NCI-H748 treated with DMSO at 0.1 percent for 48 hours (cell line): ENCODE data around the gene CFAP74.
"Not testable (repeated sequence)": the region's sequence is repeated elsewhere in the genome, so short reads cannot be mapped to it uniquely, and the experiment has no call there.

ENCODE experiments used
- DNase-seq: peaks from one replicate; lab custom pipeline; 2025; lab: John Stamatoyannopoulos, UW

CFAP74 gene

DNA sequence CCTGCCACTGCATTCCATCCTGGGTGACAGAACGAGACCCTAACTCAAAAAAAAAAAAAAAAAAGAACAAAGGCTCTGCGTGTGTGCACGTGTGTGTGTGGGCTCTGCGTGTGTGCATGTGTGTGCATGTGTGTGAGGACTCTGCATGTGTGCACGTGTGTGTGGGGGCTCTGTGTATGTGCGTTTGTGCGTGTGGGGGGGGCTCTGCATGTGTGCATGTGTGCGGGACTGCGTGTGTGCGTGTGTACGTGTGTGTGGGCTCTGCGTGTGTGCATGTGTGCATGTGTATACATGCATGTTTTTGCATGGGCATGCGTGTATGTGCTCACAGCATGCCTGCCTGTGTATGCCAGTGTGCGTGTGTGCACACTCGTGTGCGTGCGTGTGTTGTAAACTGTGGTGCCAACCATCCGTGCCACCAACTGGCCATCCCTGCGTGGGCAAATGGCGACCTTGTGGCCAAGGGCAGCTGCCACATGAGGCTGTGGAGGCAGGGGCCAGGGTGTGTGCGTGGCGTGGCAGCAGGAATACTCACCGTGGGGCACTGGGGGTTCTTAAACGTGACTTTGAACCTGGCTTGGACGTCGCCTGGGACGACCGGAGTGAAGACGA is 57.7 kb downstream of the CFAP74 start:
- no peak for DNase-seq

DNA sequence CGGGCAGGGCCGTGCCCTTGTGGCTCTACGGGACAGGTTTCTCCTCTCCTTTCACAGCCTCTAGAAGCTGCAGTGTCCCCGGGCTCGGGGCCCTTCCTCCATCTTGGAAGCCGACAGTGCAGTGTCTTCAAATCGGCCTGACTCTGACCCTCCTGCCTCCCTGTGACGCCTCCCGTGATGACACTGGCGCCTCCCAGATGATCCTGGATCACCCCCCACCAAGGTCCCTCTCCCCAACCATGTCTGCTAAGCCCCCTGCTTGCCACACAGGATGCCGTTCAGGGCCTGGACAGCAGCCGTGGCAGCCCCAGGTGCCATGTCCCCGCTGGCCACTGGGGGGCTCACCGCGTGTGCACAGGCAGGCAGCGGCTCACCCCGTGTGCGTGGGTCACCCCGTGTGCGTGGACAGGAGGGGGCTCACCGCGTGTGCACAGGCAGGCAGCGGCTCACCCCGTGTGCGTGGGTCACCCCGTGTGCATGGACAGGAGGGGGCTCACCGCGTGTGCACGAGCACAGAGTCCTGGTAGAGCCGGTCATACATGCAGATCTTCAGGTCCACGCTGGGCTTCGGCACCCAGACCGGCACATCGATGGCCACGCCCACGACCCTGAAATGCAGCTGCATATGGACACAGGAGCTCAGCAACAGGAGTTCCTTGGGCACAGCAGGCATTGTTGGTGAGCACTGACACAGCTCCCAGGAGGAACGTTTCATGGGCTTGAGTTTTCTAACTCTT is 59.6 kb downstream of the CFAP74 start:
- DNase-seq = peak; percentile 34

DNA sequence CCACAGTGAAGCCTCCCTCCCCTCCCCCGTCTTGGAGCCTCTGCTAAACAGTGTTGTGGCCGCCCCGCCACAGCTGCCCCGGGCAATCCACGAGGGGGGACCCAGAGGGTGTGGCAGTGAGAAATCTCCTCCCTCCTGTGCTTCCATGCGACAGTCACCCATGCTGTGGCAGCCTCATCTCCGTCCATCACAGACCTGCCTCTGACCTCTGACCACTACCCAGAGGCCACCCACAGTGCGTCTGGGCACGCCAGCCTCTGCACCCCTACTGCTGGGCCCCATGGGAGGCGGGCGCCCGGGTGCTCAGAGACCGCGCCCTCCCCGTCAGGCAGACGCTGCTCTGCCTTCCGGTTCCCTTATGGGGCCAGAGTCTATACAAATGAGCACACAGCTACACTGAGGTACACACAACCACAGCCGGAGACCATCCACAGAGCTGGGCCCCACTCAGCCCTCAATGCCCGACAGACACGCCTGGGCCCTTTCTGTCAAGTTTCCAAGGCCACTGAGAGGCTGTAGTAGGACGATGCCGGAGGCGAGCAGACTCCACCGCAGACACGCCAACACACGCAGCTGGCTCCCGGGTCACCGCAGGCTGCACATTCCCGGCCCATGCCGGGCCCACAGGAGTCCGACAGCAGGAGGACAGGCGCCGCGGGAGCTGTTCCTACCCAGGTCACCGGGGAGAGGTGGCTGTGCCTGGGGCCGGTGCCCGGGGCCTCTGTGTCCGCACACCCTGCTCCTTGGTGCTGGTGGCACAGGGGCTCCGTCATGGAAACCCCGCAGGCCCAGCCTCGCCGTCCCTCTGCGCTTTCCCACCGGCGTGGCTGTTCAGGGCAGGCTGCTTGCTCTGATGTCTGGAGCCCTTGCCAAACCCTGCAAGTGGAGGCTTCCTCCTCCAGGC is 60.6 kb downstream of the CFAP74 start:
- no peak for DNase-seq

DNA sequence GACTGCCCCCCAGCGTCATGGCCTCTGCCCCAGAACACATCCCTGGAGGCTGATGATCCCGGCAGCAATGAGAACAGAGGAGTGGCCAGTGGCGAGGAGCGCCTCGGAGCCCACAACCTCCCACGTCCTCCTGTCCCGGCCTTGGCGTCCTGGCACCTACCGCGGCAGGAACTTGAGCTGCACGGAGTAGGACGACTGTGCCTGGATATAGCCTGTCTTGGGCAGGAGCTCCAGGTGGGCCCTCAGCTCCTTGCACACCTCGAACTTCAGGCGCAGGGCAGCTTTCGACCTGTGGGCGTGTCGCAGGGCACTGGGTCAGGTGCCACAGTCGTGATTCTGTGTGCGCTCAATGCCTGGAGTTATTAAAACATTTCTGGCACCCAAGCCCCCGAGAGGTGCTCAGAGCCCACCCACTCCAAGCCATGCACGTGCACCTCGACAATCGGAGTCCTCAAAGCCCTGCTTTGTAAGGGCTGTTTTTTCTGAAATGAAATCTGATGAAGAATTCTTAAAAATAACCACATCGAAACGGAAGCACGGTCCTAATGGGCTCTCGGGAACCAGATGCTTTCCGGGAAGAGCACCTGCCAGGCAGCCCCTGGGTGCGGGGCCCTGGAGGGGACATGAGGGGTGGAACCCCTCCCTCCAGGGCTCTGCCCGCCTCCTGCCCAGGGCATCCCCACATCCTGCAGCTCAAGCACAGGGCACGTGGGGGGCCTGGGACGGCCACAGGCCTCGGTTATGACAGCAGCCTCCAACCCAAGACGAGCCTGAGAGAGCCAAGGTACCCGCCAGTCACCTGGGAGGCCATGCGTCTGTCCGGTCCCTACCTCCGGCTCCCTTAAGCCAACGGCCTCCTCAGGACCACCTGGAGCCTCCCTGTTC is 61.5 kb downstream of the CFAP74 start:
- DNase-seq = no peak

DNA sequence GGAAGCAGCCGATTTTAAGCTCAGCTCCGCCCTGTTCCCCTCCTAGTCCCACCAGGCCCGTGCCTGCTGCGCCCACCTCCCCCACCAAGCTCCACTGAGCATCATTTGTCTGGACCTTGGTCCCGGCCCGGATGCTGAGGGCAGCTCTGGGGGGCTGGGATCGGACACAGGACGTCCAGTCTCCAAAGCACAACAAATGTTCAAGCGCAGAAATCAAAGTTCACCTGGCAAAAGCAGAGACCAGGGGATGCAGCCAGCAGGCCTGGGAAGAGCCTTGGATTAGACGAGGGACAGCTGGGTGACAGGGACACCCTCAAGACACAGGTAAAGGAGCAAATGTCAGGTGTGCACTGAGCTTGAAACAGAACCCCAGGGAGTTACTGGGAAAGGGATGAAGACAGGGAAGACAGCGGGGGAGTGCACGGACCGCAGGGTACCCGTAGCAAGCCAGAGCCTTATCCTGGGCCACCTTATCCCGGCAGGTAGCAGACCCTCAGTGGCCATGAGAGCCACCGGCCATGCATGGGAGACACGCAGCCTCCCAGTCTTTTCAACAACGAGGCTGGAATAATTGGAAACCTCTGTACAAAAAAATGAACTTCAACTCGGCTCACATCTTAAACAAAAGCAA is 62.3 kb downstream of the CFAP74 start:
- no peak for DNase-seq

DNA sequence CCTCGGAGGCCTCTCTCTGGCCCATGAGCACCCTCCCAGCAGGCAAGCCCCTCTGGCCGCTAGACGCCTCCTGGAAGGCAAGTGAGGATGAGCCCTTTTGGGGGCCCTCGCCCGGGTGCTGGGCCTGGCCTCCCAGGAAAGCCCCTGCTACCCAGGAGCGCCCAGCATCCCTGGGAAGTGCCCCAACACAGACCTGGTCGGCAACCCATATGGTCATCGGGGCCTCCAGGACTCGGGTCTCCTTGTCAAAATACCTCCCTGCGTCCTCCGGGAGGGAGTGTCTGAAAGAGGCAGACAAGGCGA is 63.5 kb downstream of the CFAP74 start:
- DNase-seq = no peak

DNA sequence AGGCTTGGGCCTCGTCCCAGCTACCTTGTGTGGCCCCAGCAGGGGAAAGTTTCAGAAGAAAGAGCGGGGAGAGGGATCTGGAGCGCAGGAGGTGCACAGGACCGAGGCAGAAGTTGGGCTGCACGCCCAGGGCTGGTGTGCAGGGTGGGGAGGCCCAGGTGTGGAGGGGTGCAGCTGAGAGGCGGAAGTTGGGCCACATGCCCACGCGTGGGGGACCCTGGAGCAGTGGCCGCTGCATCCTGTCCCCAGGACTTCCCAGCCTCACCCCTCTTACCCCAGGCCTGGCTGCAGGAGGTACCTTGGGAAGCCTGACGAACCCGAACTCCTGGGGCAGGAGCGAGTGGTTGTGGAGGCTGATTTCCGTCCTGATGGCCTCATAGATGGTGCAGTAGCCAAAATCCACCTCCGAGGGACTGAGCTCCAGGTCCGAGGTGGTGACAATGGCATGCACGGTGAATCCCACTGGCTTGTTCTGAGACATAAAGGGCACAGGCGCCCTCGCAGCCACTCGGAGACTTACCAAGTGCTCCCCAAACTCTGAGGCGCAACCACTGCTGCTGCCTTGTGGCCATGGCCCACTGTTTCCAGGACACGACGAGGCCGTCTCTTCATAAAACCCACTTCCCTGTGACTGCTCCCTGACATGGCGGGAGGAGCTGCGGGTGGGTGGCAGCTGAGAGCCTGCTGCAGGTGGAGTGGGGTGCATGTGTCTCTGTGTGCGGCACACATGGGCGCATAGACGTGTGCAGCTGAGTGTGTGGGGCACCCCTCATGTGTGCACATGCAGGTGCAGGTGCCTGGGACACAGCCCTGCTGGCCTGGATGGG is 64.1 kb downstream of the CFAP74 start:
- no peak for DNase-seq

DNA sequence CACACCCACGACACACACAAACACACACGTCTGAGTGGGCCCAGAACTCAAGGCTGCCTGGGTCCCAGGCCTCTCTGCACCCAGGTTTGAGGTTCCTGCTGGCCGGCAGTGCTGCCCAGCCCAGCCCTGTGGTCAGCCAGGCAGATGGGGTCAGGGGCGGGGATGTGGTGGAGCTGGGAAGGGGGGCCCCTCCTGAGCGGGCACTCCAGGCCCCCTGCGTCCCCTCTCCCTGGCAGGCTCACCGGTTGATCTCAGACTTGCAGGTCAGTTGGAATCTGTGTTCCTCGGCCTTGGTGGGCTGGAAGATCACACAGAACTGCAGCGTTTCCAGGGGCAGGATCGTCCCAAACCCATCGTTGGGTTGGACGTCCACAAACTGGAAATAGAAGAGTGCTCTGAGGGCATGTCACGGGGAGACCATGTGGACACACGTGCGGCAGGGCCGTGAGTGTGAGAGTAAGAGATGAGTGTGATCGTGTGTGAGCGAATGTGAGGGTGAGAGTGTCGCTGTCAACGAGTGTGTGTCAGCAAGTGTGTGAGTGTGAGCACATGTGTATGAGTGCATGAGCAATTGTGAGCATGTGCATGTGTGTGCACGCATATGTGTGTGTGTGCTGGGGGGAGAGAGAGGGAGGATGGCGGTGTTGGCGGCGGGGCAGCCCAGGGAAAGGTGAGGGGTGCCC is 64.8 kb downstream of the CFAP74 start:
- DNase-seq = no peak

DNA sequence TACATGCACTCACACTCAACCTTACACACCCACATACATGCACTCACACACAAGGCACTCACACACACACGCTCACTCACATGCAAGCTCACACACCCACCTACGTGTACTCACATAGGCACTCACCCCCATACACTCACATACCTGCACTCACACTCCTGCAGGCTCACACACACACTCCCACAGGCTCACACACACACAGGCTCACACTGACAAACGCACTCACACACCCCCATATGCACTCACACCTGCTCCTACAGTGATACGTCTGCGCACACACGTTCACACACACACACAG is 65.4 kb downstream of the CFAP74 start:
- no peak for DNase-seq

DNA sequence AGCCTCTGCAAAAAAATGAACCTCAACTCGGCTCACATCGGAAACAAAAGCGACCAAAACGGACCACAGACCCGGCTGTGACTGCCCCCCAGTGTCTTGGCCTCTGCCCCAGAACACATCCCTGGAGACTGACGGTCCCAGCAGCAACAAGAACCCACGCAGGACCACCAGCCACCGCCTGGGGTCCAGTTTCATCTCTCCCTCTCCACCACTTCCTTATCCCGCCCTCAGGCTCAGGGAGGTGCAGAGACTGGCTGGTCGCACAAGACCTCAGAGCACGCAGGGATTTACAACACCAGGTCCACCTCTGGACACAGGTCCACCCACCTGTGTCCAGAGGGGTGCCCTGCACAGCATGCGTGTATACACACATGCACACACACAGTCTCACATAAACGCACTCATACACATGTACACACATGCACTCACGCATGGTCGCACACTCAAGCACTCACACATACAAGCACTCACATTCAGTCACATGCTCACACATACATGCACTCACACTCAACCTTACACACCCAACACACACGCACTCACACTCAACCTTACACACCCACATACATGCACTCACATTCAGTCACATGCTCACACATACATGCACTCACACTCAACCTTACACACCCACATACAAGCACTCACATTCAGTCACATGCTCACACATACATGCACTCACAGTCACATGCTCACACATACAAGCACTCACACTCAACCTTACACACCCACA is 65.9 kb downstream of the CFAP74 start:
- DNase-seq = no peak

DNA sequence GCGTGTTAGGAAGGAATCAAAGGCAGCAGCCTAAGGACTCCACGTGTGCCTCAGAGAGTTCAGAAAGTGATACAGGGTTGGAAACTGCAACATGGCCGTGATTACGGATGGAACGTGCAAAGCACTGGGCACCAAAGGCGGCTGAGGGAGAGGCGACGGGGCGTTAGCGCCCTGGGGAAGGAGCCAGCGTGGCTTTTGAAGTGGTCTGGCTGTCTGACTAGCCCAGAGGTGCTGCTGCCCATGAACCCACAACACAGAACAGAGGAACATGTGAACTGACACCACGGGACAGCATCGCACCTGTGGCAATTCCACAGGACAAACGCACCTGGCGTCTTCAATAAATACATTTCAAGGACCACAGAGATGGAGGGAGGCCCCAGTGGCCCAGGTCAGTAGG is 66.5 kb downstream of the CFAP74 start:
- no peak for DNase-seq

DNA sequence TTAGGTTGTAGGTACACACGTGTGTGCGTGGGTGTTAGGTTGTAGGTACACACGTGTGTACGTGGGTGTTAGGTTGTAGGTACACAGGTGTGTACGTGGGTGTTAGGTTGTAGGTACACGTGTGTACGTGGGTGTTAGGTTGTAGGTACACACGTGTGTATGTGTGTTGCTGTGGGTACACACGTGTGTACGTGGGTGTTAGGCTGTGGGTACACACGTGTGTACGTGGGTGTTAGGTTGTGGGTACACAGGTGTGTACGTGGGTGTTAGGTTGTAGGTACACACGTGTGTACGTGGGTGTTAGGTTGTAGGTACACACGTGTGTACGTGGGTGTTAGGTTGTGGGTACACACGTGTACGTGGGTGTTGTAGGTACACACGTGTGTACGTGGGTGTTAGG is 68.7 kb downstream of the CFAP74 start:
- DNase-seq = not testable (repeated sequence)

DNA sequence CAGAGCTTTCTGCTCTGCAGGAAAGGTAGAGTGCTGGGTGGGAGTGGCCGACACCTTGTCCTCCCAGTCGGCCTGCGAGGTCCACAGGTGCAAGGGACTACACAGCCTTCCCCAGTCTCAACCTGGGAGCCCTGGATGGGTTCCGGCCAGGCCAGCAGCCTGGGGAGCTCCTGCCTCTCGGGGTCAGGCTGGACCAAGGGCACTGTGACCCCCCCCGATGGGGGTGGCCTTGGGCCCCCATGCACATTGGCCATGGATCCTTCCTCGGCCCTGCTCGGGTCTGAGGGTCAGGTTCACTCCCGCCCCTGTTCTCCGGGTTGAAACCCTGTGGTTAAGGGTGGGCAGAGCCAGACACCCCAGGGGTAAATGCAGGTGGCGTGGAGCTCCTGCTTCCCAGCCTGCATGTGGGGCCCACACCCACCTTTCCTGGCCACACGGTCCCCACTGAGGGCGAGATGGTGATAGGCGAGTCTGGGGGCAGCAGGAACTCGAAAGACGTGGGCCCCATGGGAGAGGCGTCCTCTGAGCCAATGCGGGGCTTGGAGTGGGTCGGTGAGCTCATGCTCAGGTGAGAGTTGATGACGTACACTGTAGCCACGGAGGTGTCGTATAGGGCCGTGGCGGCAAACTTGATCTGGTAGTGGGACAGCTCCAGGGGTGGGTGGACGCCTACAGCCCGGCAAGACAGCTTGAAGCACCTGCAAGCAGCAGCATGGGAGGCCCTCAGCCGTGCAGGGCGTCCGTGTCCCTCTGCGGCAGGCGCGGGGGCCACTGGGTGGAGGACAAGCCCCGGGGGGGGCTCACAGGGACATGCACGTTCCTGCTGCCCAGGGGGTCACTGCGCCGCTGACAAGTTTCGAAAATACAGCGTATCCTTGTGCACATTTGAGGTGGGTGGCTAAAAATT is 73.7 kb downstream of the CFAP74 start:
- DNase-seq = no peak

DNA sequence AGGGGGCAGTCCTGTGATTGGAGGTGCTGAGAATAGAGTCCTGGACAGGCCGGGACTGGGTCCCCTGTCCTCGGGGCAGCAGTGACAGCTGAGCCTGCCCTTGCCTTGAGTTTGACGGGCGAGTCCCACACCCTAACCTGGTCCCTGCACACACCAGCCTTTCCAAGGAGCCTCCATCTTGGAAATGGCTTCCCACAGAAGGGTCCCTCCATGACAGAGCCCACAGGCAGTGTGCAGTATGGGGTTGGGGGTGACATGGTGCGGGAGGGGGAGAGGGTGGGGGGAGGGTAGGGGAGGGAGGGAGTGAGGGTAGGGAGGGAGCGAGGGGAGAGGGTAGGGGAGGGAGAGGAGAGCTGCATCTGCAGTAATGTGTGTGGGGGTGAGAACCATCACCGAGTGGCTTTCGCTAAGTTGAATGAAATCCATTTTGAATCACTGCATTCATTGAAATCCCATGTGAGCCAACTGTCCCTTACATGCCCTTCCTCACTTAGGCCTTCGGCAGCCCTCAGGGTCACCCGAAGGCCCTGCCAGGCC is 74.4 kb downstream of the CFAP74 start:
- DNase-seq = no peak

DNA sequence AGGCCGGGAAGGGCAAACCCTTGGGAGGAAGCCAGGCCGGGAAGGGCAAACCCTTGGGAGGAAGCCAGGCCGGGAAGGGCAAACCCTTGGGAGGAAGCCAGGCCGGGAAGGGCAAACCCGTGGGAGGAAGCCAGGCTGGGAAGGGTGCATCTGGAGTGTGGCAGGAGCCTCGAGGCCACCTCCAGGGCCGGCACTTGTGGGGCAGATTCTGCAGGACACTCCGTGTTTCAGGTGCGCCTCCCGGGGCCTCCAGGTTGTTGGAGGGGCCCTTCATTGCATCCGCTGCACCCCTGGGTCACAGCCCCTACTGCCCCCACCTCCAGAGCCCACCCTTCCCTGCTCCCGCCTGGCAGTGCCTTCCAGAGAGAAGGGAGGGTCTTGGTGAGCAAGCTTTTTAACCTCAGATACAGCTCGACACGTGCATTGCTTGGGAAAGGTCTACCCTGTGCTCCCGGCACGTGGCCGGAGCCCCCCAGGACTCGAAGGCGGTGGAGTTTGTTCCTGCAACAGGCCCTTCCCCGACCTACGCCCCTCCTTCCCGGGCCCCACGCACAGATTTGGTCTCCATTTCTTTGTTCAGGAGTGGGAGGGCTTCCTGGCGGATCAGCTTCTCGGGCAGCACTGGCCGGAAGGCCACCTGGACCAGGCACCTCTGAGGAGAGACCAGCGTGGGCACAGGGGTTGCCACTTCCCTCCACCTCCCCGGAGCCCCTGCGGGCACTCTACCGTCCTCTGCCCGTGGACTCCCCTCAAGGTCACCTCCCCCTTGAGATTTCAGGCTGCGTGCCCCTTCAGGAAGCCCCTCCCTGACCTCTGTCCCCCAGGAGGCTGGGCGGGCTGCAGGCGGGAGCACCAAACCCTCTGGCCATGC is 75.1 kb downstream of the CFAP74 start:
- no peak for DNase-seq

DNA sequence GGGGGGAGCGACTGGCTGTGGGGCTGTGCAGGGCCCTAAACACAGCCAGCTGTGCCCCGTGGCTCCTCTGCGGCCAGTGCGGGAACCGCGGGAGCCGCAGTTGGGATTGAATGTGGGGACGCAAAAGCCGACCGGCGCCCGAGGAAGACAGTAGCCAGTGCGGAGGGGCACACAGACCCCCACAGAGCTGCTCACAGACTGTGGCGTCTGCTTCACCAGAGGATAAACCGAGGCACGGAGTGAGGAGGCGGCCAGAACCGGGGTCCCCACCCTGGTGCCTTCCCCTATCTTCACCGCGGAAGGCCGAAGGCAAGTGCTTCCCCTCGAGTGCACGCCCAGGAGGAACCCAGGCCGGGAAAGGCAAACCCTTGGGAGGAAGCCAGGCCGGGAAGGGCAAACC is 75.8 kb downstream of the CFAP74 start:
- no peak for DNase-seq

DNA sequence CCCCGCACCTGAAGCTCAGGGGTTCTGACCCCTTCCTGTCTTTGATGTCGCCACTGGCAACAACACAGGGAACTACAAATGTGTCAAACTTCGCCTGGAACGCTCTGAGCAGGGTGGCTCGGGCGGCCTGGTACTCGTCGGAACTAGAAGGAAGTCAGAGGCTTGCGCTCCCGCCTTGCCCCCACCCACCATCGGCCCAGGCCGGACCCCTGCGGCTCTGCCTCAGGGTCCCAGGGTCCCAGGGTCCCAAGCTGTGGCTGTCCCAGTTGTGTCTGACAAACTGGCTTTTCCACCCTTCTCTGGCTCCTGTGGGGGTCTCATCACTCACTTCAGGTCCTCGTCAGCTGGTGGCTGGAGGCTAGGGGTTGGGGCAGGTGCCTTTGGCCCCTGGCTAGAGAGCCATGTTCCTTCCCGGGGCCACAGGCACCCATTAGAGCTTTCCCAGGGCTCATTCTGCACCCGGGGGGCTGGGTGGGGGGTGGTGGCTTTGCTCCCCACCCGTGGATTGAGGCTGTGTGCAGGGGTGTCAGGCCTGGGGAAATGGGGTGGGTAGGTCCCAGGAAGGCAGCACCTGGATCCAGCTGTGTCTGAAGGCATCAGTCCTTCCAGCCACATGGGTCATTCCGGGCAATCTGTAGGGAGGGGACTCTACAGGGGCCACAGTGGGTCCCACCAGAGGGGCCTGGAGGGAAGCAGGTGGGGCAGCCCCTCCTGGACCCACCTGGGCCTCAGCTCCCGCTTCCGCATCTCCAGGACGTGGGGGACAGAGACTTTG is 76.5 kb downstream of the CFAP74 start:
- DNase-seq = no peak
